Measurements from ENCODE around the gene NOTUM. TPM values are rescaled to one million over a fixed set of nuclear protein-coding genes. Genes with fewer than 3 reads are reported as not detected.
A peak's percentile ranks its signal among the peaks of the same experiment; 100 is the strongest.

NOTUM gene
- total RNA-seq, 2 experiments from 2014 or later = not detected

GRCh38 chr17:81964081-81964849 lies 3.3 kb upstream of the NOTUM start:
- Histone ChIP-seq H3K36me3 (ENCODE audit: insufficient read depth, low read length) (no peaks in the 10 kb centered on the region), H3K27ac (ENCODE audit: low read depth in 1 of 2, low read length in 2 of 2) (no peak overlapping the region), H3K9me3 (ENCODE audit: control insufficient read depth in 1 of 2, insufficient read depth in 1 of 2, low read length in 2 of 2) (peaks cover 0 to 8% of the 10 kb centered on the region in 2 experiments), H3K27me3 (ENCODE audit: control insufficient read depth in 1 of 2, insufficient read depth in 2 of 2, low read length in 2 of 2) (peaks cover 13 to 20% of the 10 kb centered on the region in 2 experiments), H3K4me1 (ENCODE audit: insufficient read depth, low read length) (peaks cover 44% of the 10 kb centered on the region), H3K4me3 (ENCODE audit: low read length) (no peak overlapping the region)
- no peak for ATAC-seq (ENCODE audit: poor library complexity)
- H3K36me3 Mint-ChIP-seq (ENCODE audit: low read depth) = no peaks in the 10 kb centered on the region
- no peak overlapping the region for H3K27ac Mint-ChIP-seq
- peaks cover 15% of the 10 kb centered on the region for H3K4me1 Mint-ChIP-seq (ENCODE audit: low read depth)
- H3K27me3 Mint-ChIP-seq = peaks cover 5% of the 10 kb centered on the region
- H3K4me3 Mint-ChIP-seq = peak overlapping the region; percentile 23
- no peak for TF ChIP-seq CTCF (IDR thresholded peaks at IDR 0.05)
- DNase-seq = no peak
- no peaks in the 10 kb centered on the region for H3K9me3 Mint-ChIP-seq
- ChIA-PET CTCF (interaction anchor here (0.7 kb wide), 1 partner anchor 143 kb away, joined by 4 read pairs; no protein-coding TSS in a partner anchor), POLR2A (no interaction called here)
- intact Hi-C loops (cut with DNase I, micrococcal nuclease) = loop anchor here in 1 of 2 experiments (10.0 kb wide), 1 partner anchor 161 kb away; no protein-coding TSS in a partner anchor

- H3K27ac ChIP-seq (ENCODE audit: low read depth in 1 of 2, low read length in 2 of 2) = no peak overlapping the region
- Mint-ChIP-seq H3K27me3 (peaks cover 14% of the 10 kb centered on the region), H3K9me3 (no peaks in the 10 kb centered on the region), H3K36me3 (ENCODE audit: low read depth) (no peaks in the 10 kb centered on the region), H3K27ac (no peak overlapping the region), H3K4me3 (peak overlapping the region; percentile 69), H3K4me1 (ENCODE audit: low read depth) (peaks cover under 1% of the 10 kb centered on the region)
- peaks cover 35% of the 10 kb centered on the region for H3K4me1 ChIP-seq (ENCODE audit: insufficient read depth, low read length)
- ATAC-seq (ENCODE audit: poor library complexity) (no peak), DNase-seq (no peak)
- POLR2A ChIA-PET = interaction anchor here (0.7 kb wide), 1 partner anchor 68 kb away, joined by 4 read pairs; no protein-coding TSS in a partner anchor
- H3K4me3 ChIP-seq (ENCODE audit: low read length) = no peak overlapping the region
- no peak for TF ChIP-seq CTCF (IDR thresholded peaks at IDR 0.05)
- peaks cover 26 to 31% of the 10 kb centered on the region in 2 experiments for H3K27me3 ChIP-seq (ENCODE audit: control insufficient read depth in 1 of 2, insufficient read depth in 2 of 2, low read length in 2 of 2)
- peaks cover 0 to 8% of the 10 kb centered on the region in 2 experiments for H3K9me3 ChIP-seq (ENCODE audit: control insufficient read depth in 1 of 2, insufficient read depth in 1 of 2, low read length in 2 of 2)
- H3K36me3 ChIP-seq (ENCODE audit: insufficient read depth, low read length) = no peaks in the 10 kb centered on the region
- intact Hi-C loops (cut with DNase I, micrococcal nuclease) = loop anchor here in 1 of 2 experiments (10.0 kb wide), 1 partner anchor 162 kb away; no protein-coding TSS in a partner anchor
- CTCF ChIA-PET = no interaction called here
Observed at GRCh38 chr17:81962499-81963441, 1.8 kb upstream of the NOTUM start.

Data from CD4-positive, alpha-beta T cell (primary cell).